Neuronal stem cell (in vitro differentiated cells): ENCODE data around the gene CEP131.

Experiments
- DNase-seq: peaks from one replicate; pipeline ENCODE4 v3.0.0-alpha.2; 2013; ENCODE audit warnings: low spot score
- H2AFZ ChIP-seq: one replicate; pipeline ENCODE4 v1.6.1; 2013; ENCODE audit warnings: mild to moderate bottlenecking, low read length, inconsistent platforms
- H2AK5ac ChIP-seq: 2 replicates; pipeline ENCODE4 v1.6.1; 2013; ENCODE audit warnings: low read depth, mild to moderate bottlenecking, inconsistent platforms, low read length, moderate library complexity, mixed read lengths
- H2BK120ac ChIP-seq: 2 replicates; pipeline ENCODE4 v1.6.1; 2013; ENCODE audit warnings: low read depth, mild to moderate bottlenecking, inconsistent platforms, low read length, moderate library complexity, mixed read lengths
- H2BK12ac ChIP-seq: one replicate; pipeline ENCODE4 v1.6.1; 2013; ENCODE audit warnings: low read length, inconsistent platforms
- H2BK15ac ChIP-seq: 2 replicates; pipeline ENCODE4 v1.6.1; 2013; ENCODE audit warnings: mild to moderate bottlenecking, low read length, inconsistent platforms, mixed read lengths
- H2BK5ac ChIP-seq: one replicate; pipeline ENCODE4 v1.6.1; 2013; ENCODE audit warnings: inconsistent platforms, mild to moderate bottlenecking, low read length, moderate library complexity
- H3K14ac ChIP-seq: one replicate; pipeline ENCODE4 v1.6.1; 2013; ENCODE audit warnings: low read length, inconsistent platforms
- H3K18ac ChIP-seq: 2 replicates; pipeline ENCODE4 v1.6.1; 2013; ENCODE audit warnings: low read length, inconsistent platforms
- H3K23ac ChIP-seq: 2 replicates; pipeline ENCODE4 v1.6.1; 2013; ENCODE audit warnings: low read depth, mild to moderate bottlenecking, mixed read lengths, low read length, inconsistent platforms; ENCODE audit not compliant: poor library complexity
- H3K27ac ChIP-seq: replicated peaks from 3 replicates; pipeline ENCODE4 v1.5.1; 2013; ENCODE audit warnings: low read length, inconsistent platforms
- H3K27me3 ChIP-seq, 3 experiments: 2 replicates each; pipeline ENCODE4 v1.6.1; 2013; ENCODE audit warnings: low read length in 3 of 3, mild to moderate bottlenecking in 2 of 3, inconsistent platforms in 1 of 3, low read depth in 1 of 3, mixed read lengths in 1 of 3, moderate library complexity in 1 of 3; ENCODE audit not compliant: control insufficient read depth in 3 of 3, insufficient read depth in 3 of 3
- H3K36me3 ChIP-seq, 2 donors: replicated peaks in 1 of 2; 2 replicates each; pipeline ENCODE4 v1.6.1; 2013; ENCODE audit warnings: low read length in 2 of 2; ENCODE audit not compliant: control insufficient read depth in 2 of 2, insufficient read depth in 2 of 2
- H3K4ac ChIP-seq: 2 replicates; pipeline ENCODE4 v1.6.1; 2013; ENCODE audit warnings: inconsistent platforms, mild to moderate bottlenecking, low read length, moderate library complexity
- H3K4me1 ChIP-seq, 2 donors: 1 replicate in 1 of 2; 2 replicates in 1 of 2; pipeline ENCODE4 v1.6.1; 2013; ENCODE audit warnings: low read length in 2 of 2, low read depth in 1 of 2; ENCODE audit not compliant: control insufficient read depth in 2 of 2, insufficient read depth in 1 of 2
- H3K4me2 ChIP-seq: one replicate; pipeline ENCODE4 v1.6.1; 2013; ENCODE audit warnings: mild to moderate bottlenecking, low read length, inconsistent platforms; ENCODE audit not compliant: insufficient read depth, poor library complexity, severe bottlenecking
- H3K4me3 ChIP-seq, 2 donors: 2 replicates each; pipeline ENCODE4 v1.5.1; 2013; ENCODE audit warnings: low read length in 2 of 2, mild to moderate bottlenecking in 2 of 2, inconsistent platforms in 1 of 2, moderate library complexity in 1 of 2
- H3K79me1 ChIP-seq: one replicate; pipeline ENCODE4 v1.6.1; 2013; ENCODE audit warnings: low read depth, mild to moderate bottlenecking, inconsistent platforms, low read length, moderate library complexity
- H3K9ac ChIP-seq: one replicate; pipeline ENCODE4 v1.6.1; 2013; ENCODE audit warnings: mild to moderate bottlenecking, low read depth, low read length, inconsistent platforms; ENCODE audit not compliant: poor library complexity
- H3K9me3 ChIP-seq, 2 donors: replicated peaks in 1 of 2; 2 replicates each; pipeline versions ENCODE3 to v1.6.1; 2013; ENCODE audit warnings: low read length in 2 of 2, mild to moderate bottlenecking in 2 of 2, inconsistent platforms in 1 of 2, low read depth in 1 of 2, mixed read lengths in 1 of 2, moderate library complexity in 1 of 2; ENCODE audit not compliant: control insufficient read depth in 2 of 2, insufficient read depth in 1 of 2
- H4K8ac ChIP-seq: one replicate; pipeline ENCODE4 v1.6.1; 2013; ENCODE audit warnings: low read depth, mild to moderate bottlenecking, inconsistent platforms, low read length, moderate library complexity
- H4K91ac ChIP-seq: one replicate; pipeline ENCODE4 v1.6.1; 2013; ENCODE audit warnings: low read length, low read depth, mild to moderate bottlenecking, inconsistent platforms; ENCODE audit not compliant: poor library complexity
- WGBS, 2 donors: extraction: QIAGEN DNeasy Blood & Tissue Kit; methylation state at CpG; one replicate each; pipeline ENCODE4 v1.1.7; 2013; ENCODE audit warnings: missing lambda C conversion rate in 2 of 2, mixed read lengths in 1 of 2; ENCODE audit not compliant: insufficient read length in 2 of 2, insufficient replicate concordance in 1 of 2; ENCODE audit errors: extremely low coverage in 2 of 2; 5-methylcytosine and 5-hydroxymethylcytosine counted together

The CEP131 gene

GRCh38 chr17:81230043-81230820 lies 7.5 kb upstream of the CEP131 start:
- WGBS, 2 donors, result no CpG with 5 or more reads among the region's 26 CpGs
- Histone ChIP-seq H3K9me3 (peaks cover 0 to 6% of the 10 kb centered on the region in 2 donors), H3K4me3 (no peak overlapping the region), H3K4me1 (no peaks in the 10 kb centered on the region), H2BK120ac (no peak overlapping the region), H3K4me2 (no peak overlapping the region), H3K18ac (no peak overlapping the region), H4K8ac (no peak overlapping the region), H2BK12ac (no peak overlapping the region), H2BK15ac (no peak overlapping the region), H3K27me3 (no peaks in the 10 kb centered on the region), H2AK5ac (no peak overlapping the region), H3K27ac (no peak overlapping the region), H3K14ac (no peak overlapping the region), H3K4ac (no peak overlapping the region), H3K79me1 (peaks cover 10% of the 10 kb centered on the region), H3K36me3 (peaks cover 11 to 24% of the 10 kb centered on the region in 2 donors), H2BK5ac (peak overlapping the region; percentile 53), H3K23ac (peak overlapping the region; percentile 55), H3K9ac (no peak overlapping the region), H4K91ac (no peak overlapping the region), H2AFZ (no peak overlapping the region)
- DNase-seq, result no peak

GRCh38 chr17:81229666-81229920 lies 6.8 kb upstream of the CEP131 start:
- Histone ChIP-seq H2AFZ (no peak overlapping the region), H3K4me1 (no peaks in the 10 kb centered on the region), H3K79me1 (peaks cover 8% of the 10 kb centered on the region), H4K8ac (no peak overlapping the region), H3K27ac (no peak overlapping the region), H2BK120ac (no peak overlapping the region), H3K4me2 (no peak overlapping the region), H3K4ac (no peak overlapping the region), H3K14ac (no peak overlapping the region), H3K9ac (no peak overlapping the region), H3K36me3 (peaks cover 11 to 24% of the 10 kb centered on the region in 2 donors), H2BK5ac (no peak overlapping the region), H4K91ac (no peak overlapping the region), H3K18ac (no peak overlapping the region), H3K9me3 (peaks cover 0 to 6% of the 10 kb centered on the region in 2 donors), H2BK12ac (no peak overlapping the region), H3K23ac (peak overlapping the region; percentile 12), H3K27me3 (no peaks in the 10 kb centered on the region), H3K4me3 (no peak overlapping the region), H2AK5ac (no peak overlapping the region), H2BK15ac (no peak overlapping the region)
- WGBS, 2 donors, result no CpG with 5 or more reads among the region's 14 CpGs
- DNase-seq, result no peak

DNA sequence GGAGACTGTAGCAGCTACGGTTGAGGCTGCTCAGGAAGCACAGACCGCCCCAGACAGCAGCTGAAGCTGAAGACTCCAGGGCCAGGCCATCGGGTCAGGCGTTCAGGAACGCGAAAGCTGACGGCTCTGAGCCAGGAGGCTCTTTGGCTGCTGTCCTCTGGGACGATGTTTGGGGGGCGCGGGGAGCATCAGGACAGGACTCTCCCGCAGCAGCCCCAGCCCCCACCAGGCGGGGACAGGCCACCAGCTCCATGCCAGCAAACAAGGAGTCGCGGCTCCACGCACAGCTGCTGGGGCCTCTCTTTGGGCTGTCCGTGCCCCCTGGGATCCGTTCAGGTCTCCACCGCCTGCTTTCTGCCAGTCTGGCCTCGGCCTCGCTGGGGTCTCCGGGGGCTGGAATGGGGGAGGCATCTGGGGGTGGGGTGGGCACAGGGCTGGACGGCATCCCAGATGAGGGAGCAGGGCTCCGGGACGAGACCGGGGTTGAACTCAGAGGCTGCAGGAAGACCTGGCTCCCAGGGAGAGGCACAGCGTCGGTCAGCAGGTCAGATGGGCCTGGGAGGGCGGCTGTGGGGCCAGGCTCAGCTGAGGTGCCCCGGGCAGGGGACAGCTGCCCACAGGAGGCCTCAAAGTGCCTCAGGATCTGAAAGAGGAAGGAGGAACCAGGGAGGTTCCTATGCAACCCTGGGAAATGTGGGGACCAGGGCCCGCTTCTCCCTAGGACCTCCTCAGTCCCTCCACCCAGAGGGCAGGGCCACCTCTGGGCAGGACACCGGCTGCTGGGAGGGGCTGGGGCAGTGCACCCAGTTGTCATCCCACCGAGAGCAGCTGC lies 6.3 kb upstream of the CEP131 start:
- no peak overlapping the region for H3K9ac ChIP-seq
- no peak overlapping the region for H2AFZ ChIP-seq
- DNase-seq, result no peak
- peaks cover 11 to 24% of the 10 kb centered on the region in 2 donors for H3K36me3 ChIP-seq
- peak overlapping the region; percentile 12 for H3K23ac ChIP-seq
- H3K4me1 ChIP-seq, result no peaks in the 10 kb centered on the region
- no peak overlapping the region for H2BK15ac ChIP-seq
- no peak overlapping the region for H3K4me3 ChIP-seq
- H4K8ac ChIP-seq, result no peak overlapping the region
- no peak overlapping the region for H3K18ac ChIP-seq
- peaks cover 7% of the 10 kb centered on the region for H3K79me1 ChIP-seq
- no peak overlapping the region for H2BK120ac ChIP-seq
- peaks cover 0 to 6% of the 10 kb centered on the region in 2 donors for H3K9me3 ChIP-seq
- H4K91ac ChIP-seq, result no peak overlapping the region
- H3K4me2 ChIP-seq, result no peak overlapping the region
- no peaks in the 10 kb centered on the region for H3K27me3 ChIP-seq
- H2BK5ac ChIP-seq, result peak overlapping the region; percentile 16
- H3K4ac ChIP-seq, result no peak overlapping the region
- no peak overlapping the region for H3K27ac ChIP-seq
- no peak overlapping the region for H2AK5ac ChIP-seq
- no peak overlapping the region for H2BK12ac ChIP-seq
- no CpG with 5 or more reads among the region's 32 CpGs for WGBS, 2 donors
- no peak overlapping the region for H3K14ac ChIP-seq

DNA sequence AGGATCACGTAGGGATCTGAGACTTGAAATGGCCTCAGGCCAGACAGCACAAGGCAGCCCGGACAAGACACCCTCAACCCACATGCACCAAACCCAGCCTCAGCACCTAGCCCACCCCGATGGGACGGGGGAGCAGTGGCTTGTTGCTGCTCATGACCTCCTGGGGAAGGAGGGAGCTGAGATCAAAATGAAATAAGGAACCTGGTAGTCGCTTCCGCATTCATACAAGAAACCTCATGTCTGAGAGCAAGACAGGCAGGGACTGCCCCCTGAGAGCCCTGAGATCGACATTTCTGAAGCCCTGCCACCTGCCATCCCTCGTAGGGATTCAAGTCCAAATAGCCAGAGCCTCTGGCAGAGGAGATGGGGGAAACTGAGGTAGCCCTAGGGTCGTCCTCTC lies 5.7 kb upstream of the CEP131 start:
- Histone ChIP-seq H2BK5ac (peak overlapping the region; percentile 16), H2BK120ac (no peak overlapping the region), H3K9me3 (peaks cover 0 to 6% of the 10 kb centered on the region in 2 donors), H4K8ac (no peak overlapping the region), H3K36me3 (peaks cover 11 to 24% of the 10 kb centered on the region in 2 donors), H3K18ac (no peak overlapping the region), H4K91ac (no peak overlapping the region), H3K4me3 (no peak overlapping the region), H2AFZ (no peak overlapping the region), H3K9ac (no peak overlapping the region), H3K14ac (no peak overlapping the region), H3K27me3 (no peaks in the 10 kb centered on the region), H3K4ac (no peak overlapping the region), H2BK12ac (no peak overlapping the region), H2AK5ac (no peak overlapping the region), H3K27ac (no peak overlapping the region), H2BK15ac (no peak overlapping the region), H3K4me1 (peaks cover 2 to 3% of the 10 kb centered on the region in 2 donors), H3K4me2 (no peak overlapping the region), H3K23ac (no peak overlapping the region), H3K79me1 (peaks cover 5% of the 10 kb centered on the region)
- no peak for DNase-seq
- no CpG with 5 or more reads among the region's 9 CpGs for WGBS, 2 donors
